Muscle layer of duodenum (tissue), 2 donors: ENCODE data around the gene CXorf49.
"Not testable (repeated sequence)": the region's sequence is repeated elsewhere in the genome, so short reads cannot be mapped to it uniquely, and the experiment has no call there.

ENCODE experiments used
- H3K27ac ChIP-seq: one replicate; pipeline ENCODE4 v1.7.0; 2013; ENCODE audit warnings: mild to moderate bottlenecking, low read length
- H3K27me3 ChIP-seq: one replicate; pipeline ENCODE4 v1.7.0; 2013; ENCODE audit warnings: low read depth, mild to moderate bottlenecking, control low read depth, low read length
- H3K36me3 ChIP-seq, 2 donors: one replicate each; pipeline ENCODE4 v1.7.0; 2013; ENCODE audit warnings: low read length in 2 of 2, control low read depth in 1 of 2, mild to moderate bottlenecking in 1 of 2; ENCODE audit not compliant: insufficient read depth in 2 of 2, control insufficient read depth in 1 of 2
- H3K4me1 ChIP-seq, 2 donors: one replicate each; pipeline ENCODE4 v1.7.0; 2013; ENCODE audit warnings: low read length in 2 of 2, mild to moderate bottlenecking in 2 of 2, control low read depth in 1 of 2, moderate library complexity in 1 of 2; ENCODE audit not compliant: insufficient read depth in 2 of 2, control insufficient read depth in 1 of 2
- H3K4me3 ChIP-seq, 2 donors: one replicate each; pipeline ENCODE4 v1.7.0; 2013; ENCODE audit warnings: low read length in 2 of 2, low read depth in 1 of 2, mild to moderate bottlenecking in 1 of 2
- H3K9me3 ChIP-seq, 2 donors: one replicate each; pipeline ENCODE4 v1.7.0; 2013; ENCODE audit warnings: low read length in 2 of 2, control low read depth in 1 of 2, mild to moderate bottlenecking in 1 of 2; ENCODE audit not compliant: control insufficient read depth in 1 of 2
- donor health status: healthy.

Gene CXorf49

GRCh38 chrX:71669947-71670346 is 48.1 kb downstream of the CXorf49 start:
- not testable (repeated sequence) for H3K9me3 ChIP-seq, H3K4me3 ChIP-seq, H3K4me1 ChIP-seq, H3K36me3 ChIP-seq, H3K27ac ChIP-seq, H3K27me3 ChIP-seq

GRCh38 chrX:71669492-71669891 is 48.6 kb downstream of the CXorf49 start:
- H3K9me3 ChIP-seq, result no peaks in the 10 kb centered on the region
- no peak overlapping the region for H3K4me3 ChIP-seq
- no peak overlapping the region for H3K27ac ChIP-seq
- H3K27me3 ChIP-seq, result no peaks in the 10 kb centered on the region
- no peaks in the 10 kb centered on the region for H3K4me1 ChIP-seq
- no peaks in the 10 kb centered on the region for H3K36me3 ChIP-seq

DNA sequence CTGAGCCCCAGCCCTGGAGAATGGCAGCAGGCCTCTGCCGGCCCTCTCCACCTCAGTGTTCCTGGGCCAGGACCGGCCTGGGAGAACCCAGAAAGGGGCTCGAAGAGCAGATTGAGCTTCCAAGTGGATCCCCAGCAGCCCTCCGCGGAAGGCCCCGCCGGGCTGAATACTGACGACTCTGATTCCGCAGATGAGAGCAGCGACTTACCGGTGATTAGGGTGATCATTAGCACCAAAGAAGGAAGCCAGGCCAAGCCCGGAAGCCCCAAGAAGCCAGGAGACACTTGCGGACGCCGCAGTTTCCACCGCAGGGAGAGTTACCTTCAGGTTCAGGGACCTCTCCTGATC is 49.9 kb downstream of the CXorf49 start:
- no peak overlapping the region for H3K27ac ChIP-seq
- H3K4me3 ChIP-seq, result no peak overlapping the region
- no peaks in the 10 kb centered on the region for H3K36me3 ChIP-seq
- H3K27me3 ChIP-seq, result no peaks in the 10 kb centered on the region
- H3K9me3 ChIP-seq, result no peaks in the 10 kb centered on the region
- no peaks in the 10 kb centered on the region for H3K4me1 ChIP-seq

- H3K9me3 ChIP-seq, result no peaks in the 10 kb centered on the region
- no peak within 1 kb of the TSS for H3K4me3 ChIP-seq
- H3K4me1 ChIP-seq, result no peaks in the 10 kb centered on the region
- no peak within 1 kb of the TSS for H3K27ac ChIP-seq
- no peaks in the 10 kb centered on the region for H3K27me3 ChIP-seq
- no peaks in the 10 kb centered on the region for H3K36me3 ChIP-seq
Observed at GRCh38 chrX:71667328-71668247, 50.5 kb downstream of the CXorf49 start, which contains the start of gene LOC101059915. Gene LOC101059915 (plus strand): TSS chrX:71667546.

GRCh38 chrX:71666240-71667223 is 51.6 kb downstream of the CXorf49 start:
- Histone ChIP-seq H3K9me3 (no peaks in the 10 kb centered on the region), H3K4me1 (no peaks in the 10 kb centered on the region), H3K27me3 (no peaks in the 10 kb centered on the region), H3K36me3 (no peaks in the 10 kb centered on the region), H3K27ac (no peak overlapping the region), H3K4me3 (no peak overlapping the region)

DNA sequence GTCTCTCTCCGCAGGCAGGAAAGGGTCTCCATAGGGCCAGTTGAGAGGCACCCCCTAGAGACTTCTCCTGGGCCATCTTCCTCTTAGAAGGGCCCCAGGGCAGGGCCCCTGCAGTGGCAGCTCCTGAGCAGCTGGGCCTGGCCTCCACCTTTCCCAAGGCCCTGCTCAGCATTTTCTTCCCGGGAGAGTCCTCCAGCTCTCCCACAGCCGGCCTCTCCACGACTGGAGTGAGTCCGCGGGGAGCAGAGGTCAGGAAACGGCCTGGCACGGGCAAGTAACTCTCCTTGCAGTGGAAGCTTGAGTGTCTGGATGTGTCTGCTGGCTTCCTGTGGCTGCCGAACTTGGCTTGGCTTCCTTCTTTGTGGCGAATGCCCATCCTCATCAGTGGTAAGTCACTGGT is 52.3 kb downstream of the CXorf49 start:
- Histone ChIP-seq H3K36me3 (no peaks in the 10 kb centered on the region), H3K4me3 (no peak overlapping the region), H3K27ac (no peak overlapping the region), H3K9me3 (no peaks in the 10 kb centered on the region), H3K27me3 (no peaks in the 10 kb centered on the region), H3K4me1 (no peaks in the 10 kb centered on the region)

DNA sequence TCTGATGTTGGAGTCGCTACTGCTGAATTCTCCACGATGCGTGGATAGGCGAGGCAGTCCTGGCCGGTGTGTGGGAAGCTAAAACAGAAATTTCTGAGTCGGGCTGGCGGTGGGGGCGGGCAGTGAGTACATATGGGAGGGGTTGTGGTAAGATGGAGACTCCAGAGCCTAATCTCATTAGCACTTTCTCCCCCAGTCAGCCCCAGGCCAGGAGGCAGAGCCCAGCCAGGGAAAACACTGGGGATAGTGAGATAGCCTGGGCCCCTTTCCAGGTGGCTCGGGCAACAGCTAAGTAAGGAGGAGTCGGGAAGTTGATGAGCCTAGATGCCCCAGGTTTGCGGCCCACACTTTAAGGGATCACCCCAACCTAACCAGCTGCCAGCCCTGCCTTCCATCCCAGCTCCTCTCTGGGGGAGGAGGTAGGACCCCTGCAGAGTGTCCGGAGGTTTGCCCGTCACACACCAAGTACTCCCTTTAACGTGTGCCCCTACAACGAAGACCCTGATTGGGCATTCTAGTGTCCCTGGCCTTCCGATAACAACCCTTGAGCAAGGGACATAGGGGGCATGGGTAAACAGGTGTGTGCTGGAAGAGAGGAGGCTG is 53.1 kb downstream of the CXorf49 start:
- Histone ChIP-seq H3K27ac (no peak overlapping the region), H3K36me3 (no peaks in the 10 kb centered on the region), H3K9me3 (no peaks in the 10 kb centered on the region), H3K4me3 (no peak overlapping the region), H3K4me1 (no peaks in the 10 kb centered on the region), H3K27me3 (no peaks in the 10 kb centered on the region)
